HEK293 (cell line): ENCODE data around the gene TDRD3.
A peak's percentile ranks its signal among the peaks of the same experiment; 100 is the strongest.

Experiments used
- CTCF ChIA-PET: fragments of 350-600 bp; formaldehyde crosslinking; extraction: SDS; loops from one replicate; lab custom pipeline; 2021; ENCODE audit warnings: antibody characterized with exemption; lab: Yijun Ruan, JAX
- POLR2A ChIA-PET: fragments of 300-600 bp; formaldehyde crosslinking; extraction: SDS; loops from one replicate; lab custom pipeline; 2020; ENCODE audit warnings: antibody characterized with exemption, inconsistent platforms; lab: Yijun Ruan, JAX
- H3K27ac ChIP-seq: fragments of 200-500 bp; sonication (Bioruptor generic); 2 replicates; pipeline ENCODE4 v1.5.1; 2014; ENCODE audit warnings: low read depth, low read length, control low read depth, inconsistent platforms; ENCODE audit errors: extremely low read depth
- H3K36me3 ChIP-seq, 2 experiments: fragments of 200-500 bp in 1 of 2; sonication (Bioruptor generic) in 1 of 2; 1 replicate in 1 of 2; 2 replicates in 1 of 2; pipeline ENCODE4 v1.5.1; 2014 to 2017; ENCODE audit warnings: inconsistent platforms in 2 of 2, low read length in 2 of 2; ENCODE audit not compliant: control insufficient read depth in 2 of 2, insufficient read depth in 1 of 2
- H3K4me1 ChIP-seq: fragments of 200-500 bp; sonication (Bioruptor generic); 2 replicates; pipeline ENCODE4 v1.5.1; 2014; ENCODE audit warnings: mild to moderate bottlenecking, low read length, inconsistent platforms; ENCODE audit not compliant: control insufficient read depth, insufficient read depth
- H3K4me3 ChIP-seq: 2 replicates; pipeline ENCODE4 v1.5.1; 2011; ENCODE audit warnings: low read depth, mild to moderate bottlenecking, control low read depth, low read length, moderate library complexity
- H3K9me3 ChIP-seq: fragments of 200-500 bp; sonication (Bioruptor generic); 2 replicates; pipeline ENCODE4 v1.5.1; 2014; ENCODE audit warnings: low read depth, low read length, inconsistent platforms; ENCODE audit not compliant: control insufficient read depth, insufficient read depth
- EGR2 ChIP-seq: fragments of 450-650 bp; formaldehyde crosslinking; IDR thresholded peaks from 2 replicates; pipeline ENCODE4 v1.5.1; 2016; ENCODE audit warnings: low read depth, missing biosample characterization, missing genetic modification characterization
- GFI1B ChIP-seq: fragments of 450-650 bp; formaldehyde crosslinking; IDR thresholded peaks from 2 replicates; pipeline ENCODE4 v1.5.1; 2016; ENCODE audit warnings: missing biosample characterization, missing genetic modification characterization
- GLI4 ChIP-seq: fragments of 450-650 bp; formaldehyde crosslinking; IDR thresholded peaks from 2 replicates; pipeline ENCODE4 v1.5.1; 2016; ENCODE audit warnings: missing biosample characterization, missing genetic modification characterization
- KLF1 ChIP-seq: fragments of 450-650 bp; formaldehyde crosslinking; IDR thresholded peaks from 2 replicates; pipeline ENCODE4 v1.5.1; 2016; ENCODE audit warnings: missing biosample characterization, missing genetic modification characterization
- KLF10 ChIP-seq: fragments of 450-650 bp; IDR thresholded peaks from 2 replicates; pipeline ENCODE4 v1.5.1; 2018; ENCODE audit warnings: missing biosample characterization, mild to moderate bottlenecking, missing genetic modification characterization
- KLF7 ChIP-seq: fragments of 450-650 bp; formaldehyde crosslinking; IDR thresholded peaks from 2 replicates; pipeline ENCODE4 v1.5.1; 2016; ENCODE audit warnings: missing biosample characterization, missing genetic modification characterization, borderline replicate concordance
- MZF1 ChIP-seq: fragments of 450-650 bp; formaldehyde crosslinking; IDR thresholded peaks from 2 replicates; pipeline ENCODE4 v1.5.1; 2017; ENCODE audit warnings: missing biosample characterization, missing genetic modification characterization, borderline replicate concordance
- PATZ1 ChIP-seq: fragments of 450-650 bp; formaldehyde crosslinking; IDR thresholded peaks from 2 replicates; pipeline ENCODE4 v1.5.1; 2016; ENCODE audit warnings: missing biosample characterization, missing genetic modification characterization
- WT1 ChIP-seq: fragments of 450-650 bp; formaldehyde crosslinking; IDR thresholded peaks from 2 replicates; pipeline ENCODE4 v1.5.1; 2016; ENCODE audit warnings: missing biosample characterization, missing genetic modification characterization
- ZBTB17 ChIP-seq: fragments of 450-650 bp; formaldehyde crosslinking; IDR thresholded peaks from 2 replicates; pipeline ENCODE4 v1.5.1; 2016; ENCODE audit warnings: missing biosample characterization, missing genetic modification characterization
- ZBTB20 ChIP-seq: fragments of 450-650 bp; formaldehyde crosslinking; IDR thresholded peaks from 2 replicates; pipeline ENCODE4 v1.5.1; 2016; ENCODE audit warnings: missing biosample characterization, missing genetic modification characterization
- ZBTB48 ChIP-seq: fragments of 450-650 bp; formaldehyde crosslinking; IDR thresholded peaks from 2 replicates; pipeline ENCODE4 v1.5.1; 2016; ENCODE audit warnings: missing biosample characterization, missing genetic modification characterization
- ZFP37 ChIP-seq: fragments of 450-650 bp; formaldehyde crosslinking; IDR thresholded peaks from 2 replicates; pipeline ENCODE4 v1.5.1; 2016; ENCODE audit warnings: missing biosample characterization, missing genetic modification characterization
- ZNF121 ChIP-seq: fragments of 450-650 bp; formaldehyde crosslinking; IDR thresholded peaks from 2 replicates; pipeline ENCODE4 v1.5.1; 2016; ENCODE audit warnings: missing biosample characterization, missing genetic modification characterization
- ZNF138 ChIP-seq: fragments of 450-650 bp; formaldehyde crosslinking; IDR thresholded peaks from 2 replicates; pipeline ENCODE4 v1.5.1; 2016; ENCODE audit warnings: missing biosample characterization, missing genetic modification characterization, borderline replicate concordance
- ZNF211 ChIP-seq: fragments of 450-650 bp; formaldehyde crosslinking; IDR thresholded peaks from 2 replicates; pipeline ENCODE4 v1.5.1; 2016; ENCODE audit warnings: low read depth, missing biosample characterization, missing genetic modification characterization
- ZNF214 ChIP-seq: fragments of 450-650 bp; formaldehyde crosslinking; IDR thresholded peaks from 2 replicates; pipeline ENCODE4 v1.5.1; 2017; ENCODE audit warnings: missing biosample characterization, mild to moderate bottlenecking, missing genetic modification characterization, borderline replicate concordance
- ZNF335 ChIP-seq: fragments of 450-650 bp; formaldehyde crosslinking; conservative IDR thresholded peaks from 2 replicates; pipeline ENCODE4 v1.5.1; 2016; ENCODE audit warnings: missing biosample characterization, missing genetic modification characterization
- ZNF354C ChIP-seq: fragments of 450-650 bp; formaldehyde crosslinking; IDR thresholded peaks from 2 replicates; pipeline ENCODE4 v1.5.1; 2016; ENCODE audit warnings: missing biosample characterization, missing genetic modification characterization, low read depth, borderline replicate concordance
- ZNF366 ChIP-seq: fragments of 450-650 bp; formaldehyde crosslinking; conservative IDR thresholded peaks from 2 replicates; pipeline ENCODE4 v1.5.1; 2016; ENCODE audit warnings: missing biosample characterization, missing genetic modification characterization
- ZNF37A ChIP-seq: fragments of 450-650 bp; IDR thresholded peaks from 2 replicates; pipeline ENCODE4 v1.5.1; 2018; ENCODE audit warnings: missing biosample characterization, missing genetic modification characterization
- ZNF404 ChIP-seq: fragments of 450-650 bp; formaldehyde crosslinking; IDR thresholded peaks from 2 replicates; pipeline ENCODE4 v1.5.1; 2017; ENCODE audit warnings: missing biosample characterization, missing genetic modification characterization
- ZNF530 ChIP-seq: fragments of 450-650 bp; formaldehyde crosslinking; IDR thresholded peaks from 2 replicates; pipeline ENCODE4 v1.5.1; 2016; ENCODE audit warnings: low read depth, missing biosample characterization, missing genetic modification characterization
- ZNF571 ChIP-seq: fragments of 450-650 bp; formaldehyde crosslinking; IDR thresholded peaks from 2 replicates; pipeline ENCODE4 v1.5.0; 2017; ENCODE audit warnings: missing biosample characterization, missing genetic modification characterization
- ZNF580 ChIP-seq: fragments of 450-650 bp; formaldehyde crosslinking; IDR thresholded peaks from 2 replicates; pipeline ENCODE4 v1.5.1; 2016; ENCODE audit warnings: missing biosample characterization, missing genetic modification characterization
- ZNF610 ChIP-seq: fragments of 450-650 bp; formaldehyde crosslinking; IDR thresholded peaks from 2 replicates; pipeline ENCODE4 v1.5.1; 2016; ENCODE audit warnings: missing biosample characterization, missing genetic modification characterization, borderline replicate concordance
- ZNF645 ChIP-seq: fragments of 450-650 bp; formaldehyde crosslinking; IDR thresholded peaks from 2 replicates; pipeline ENCODE4; 2016; ENCODE audit warnings: missing biosample characterization, missing genetic modification characterization
- ZNF76 ChIP-seq: fragments of 450-650 bp; formaldehyde crosslinking; IDR thresholded peaks from 2 replicates; pipeline ENCODE4; 2016; ENCODE audit warnings: low read depth, missing biosample characterization, missing genetic modification characterization, borderline replicate concordance
- ZNF777 ChIP-seq: fragments of 450-650 bp; formaldehyde crosslinking; IDR thresholded peaks from 2 replicates; pipeline ENCODE4 v1.5.1; 2017; ENCODE audit warnings: missing biosample characterization, missing genetic modification characterization, borderline replicate concordance
- ZNF791 ChIP-seq: fragments of 450-650 bp; formaldehyde crosslinking; IDR thresholded peaks from 2 replicates; pipeline ENCODE4 v1.5.1; 2016; ENCODE audit warnings: missing biosample characterization, missing genetic modification characterization
- ZSCAN16 ChIP-seq: fragments of 450-650 bp; formaldehyde crosslinking; IDR thresholded peaks from 2 replicates; pipeline ENCODE4 v1.5.1; 2016; ENCODE audit warnings: missing biosample characterization, missing genetic modification characterization
- ZSCAN30 ChIP-seq: fragments of 450-650 bp; IDR thresholded peaks from 2 replicates; pipeline ENCODE4 v1.5.1; 2018; ENCODE audit warnings: missing biosample characterization, mild to moderate bottlenecking, missing genetic modification characterization, moderate library complexity

TDRD3 gene

DNA sequence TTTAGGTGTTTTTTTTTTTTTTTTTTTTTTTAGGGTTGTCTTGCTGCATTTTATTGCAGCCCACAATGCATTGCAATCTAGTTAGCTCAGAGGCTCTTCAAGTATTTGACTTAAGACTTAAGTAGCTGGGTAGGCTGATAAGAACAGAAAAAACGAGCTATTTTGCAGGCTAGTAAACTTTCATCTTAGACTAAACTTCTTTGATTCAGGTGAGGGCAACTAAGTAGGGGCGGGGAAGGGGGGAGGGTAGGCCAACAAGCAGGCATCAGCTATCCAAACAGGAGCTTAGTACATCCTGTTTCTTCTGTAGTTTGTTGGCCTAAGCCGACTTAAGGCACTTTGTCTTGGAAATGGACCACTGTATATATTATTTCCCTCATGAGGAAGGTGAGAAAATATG, 4.9 kb upstream of the TDRD3 start:
- H3K27ac ChIP-seq, result no peak overlapping the region
- H3K4me1 ChIP-seq, result no peaks in the 10 kb centered on the region
- CTCF ChIA-PET, result interaction anchor here (0.6 kb wide), 1 partner anchor 15 kb away, joined by 4 read pairs; no protein-coding TSS in a partner anchor
- TF ChIP-seq ZNF777 (tag by site-specific recombination) (no peak), ZSCAN30 (tag by site-specific recombination) (no peak), EGR2 (tag by site-specific recombination) (no peak), ZNF610 (tag by site-specific recombination) (no peak)
- H3K9me3 ChIP-seq, result no peaks in the 10 kb centered on the region
- H3K36me3 ChIP-seq, result no peaks in the 10 kb centered on the region
- POLR2A ChIA-PET, result no interaction called here
- H3K4me3 ChIP-seq, result no peak overlapping the region

- ChIA-PET CTCF (interaction anchor here (0.7 to 1.5 kb wide), 3 partner anchors 14 to 41 kb away, joined by 3 to 5 read pairs (median 3); no protein-coding TSS in a partner anchor), POLR2A (interaction anchor here (0.6 to 1.0 kb wide), 2 partner anchors 45 to 865 kb away, joined by 3 read pairs; no protein-coding TSS in a partner anchor)
- peaks cover 4% of the 10 kb centered on the region; the same call in 1 of the 2 replicates for H3K4me1 ChIP-seq
- peak overlapping the region; percentile 72 for H3K4me3 ChIP-seq
- H3K9me3 ChIP-seq, result no peaks in the 10 kb centered on the region
- no peaks in the 10 kb centered on the region for H3K36me3 ChIP-seq
- peak overlapping the region; percentile 83 for H3K27ac ChIP-seq
- TF ChIP-seq ZNF37A (no peak), ZNF138 (tag by site-specific recombination) (no peak), ZNF354C (tag by site-specific recombination) (no peak), ZNF571 (no peak), ZFP37 (tag by site-specific recombination) (0 out of 2 replicates have a peak, but pooled peaks have one; percentile 8), GLI4 (tag by site-specific recombination) (0 out of 2 replicates have a peak, but pooled peaks have one; percentile 21), ZNF211 (no peak), ZNF335 (peak; percentile 85), WT1 (tag by site-specific recombination) (peak; percentile 57; the same call in 1 of the 2 replicates), ZNF404 (tag by site-specific recombination) (no peak), ZSCAN16 (tag by site-specific recombination) (no peak), MZF1 (tag by site-specific recombination) (peak; percentile 76), ZNF610 (tag by site-specific recombination) (0 out of 2 replicates have a peak, but pooled peaks have one; percentile 42), KLF1 (tag by site-specific recombination) (no peak), ZNF366 (tag by site-specific recombination) (peak; percentile 72; the same call in 1 of the 2 replicates), ZNF580 (no peak), ZNF214 (tag by site-specific recombination) (no peak), ZBTB17 (tag by site-specific recombination) (peak; percentile 75), GFI1B (tag by site-specific recombination) (0 out of 2 replicates have a peak, but pooled peaks have one; percentile 41), ZNF791 (no peak), ZNF645 (no peak), PATZ1 (tag by site-specific recombination) (peak; percentile 69), KLF10 (0 out of 2 replicates have a peak, but pooled peaks have one; percentile 37), ZNF530 (tag by site-specific recombination) (no peak), ZBTB48 (tag by site-specific recombination) (peak; percentile 86), ZNF76 (tag by site-specific recombination) (peak; percentile 36; the same call in 1 of the 2 replicates), ZBTB20 (tag by site-specific recombination) (peak; percentile 88), KLF7 (tag by site-specific recombination) (no peak), ZNF121 (0 out of 2 replicates have a peak, but pooled peaks have one; percentile 6)
These were observed 843 bp upstream of the TDRD3 start for GRCh38 chr13:60395971-60396782.
